Lung (tissue), 12 donors: ENCODE measurements around the gene STARD4. TPM values are rescaled to one million over a fixed set of nuclear protein-coding genes. Genes with fewer than 3 reads are reported as not detected.

Experiments used
- ATAC-seq: fragments of 200-7000 bp; cut with Tn5 transposase; one replicate; pipeline ENCODE4 v1.9.1; 2020; ENCODE audit warnings: moderate number of reproducible peaks; ENCODE audit not compliant: insufficient read depth, low FRiP score
- DNase-seq, 3 donors: peaks; one replicate each; pipeline ENCODE4 v3.0.0-alpha.2; 2013 to 2017
- H3K27ac ChIP-seq, 2 donors: one replicate each; pipeline ENCODE4 v1.5.1; 2013; ENCODE audit warnings: mild to moderate bottlenecking in 2 of 2, moderate library complexity in 2 of 2, control low read depth in 1 of 2, inconsistent platforms in 1 of 2, low read depth in 1 of 2, low read length in 1 of 2
- H3K27me3 ChIP-seq, 3 donors: one replicate each; pipeline ENCODE4 v1.5.1; 2013; ENCODE audit warnings: low read length in 2 of 3; ENCODE audit not compliant: control insufficient read depth in 3 of 3, insufficient read depth in 3 of 3
- H3K36me3 ChIP-seq, 4 donors: one replicate each; pipeline ENCODE4 v1.5.1; 2013; ENCODE audit warnings: low read length in 4 of 4, mild to moderate bottlenecking in 1 of 4, moderate library complexity in 1 of 4; ENCODE audit not compliant: control insufficient read depth in 4 of 4, insufficient read depth in 4 of 4
- H3K4me1 ChIP-seq, 5 donors: one replicate each; pipeline ENCODE4 v1.5.1; 2013; ENCODE audit warnings: low read length in 5 of 5, mild to moderate bottlenecking in 2 of 5, moderate library complexity in 1 of 5; ENCODE audit not compliant: control insufficient read depth in 5 of 5, insufficient read depth in 5 of 5
- H3K4me3 ChIP-seq: one replicate; pipeline ENCODE4 v1.5.1; 2013; ENCODE audit warnings: mild to moderate bottlenecking, control low read depth, moderate library complexity
- H3K9ac ChIP-seq, 2 donors: one replicate each; pipeline ENCODE4 v1.5.1; 2013; ENCODE audit warnings: low read length in 2 of 2, control low read depth in 1 of 2; ENCODE audit not compliant: insufficient read depth in 1 of 2
- H3K9me3 ChIP-seq, 4 donors: one replicate each; pipeline ENCODE4 v1.5.1; 2013; ENCODE audit warnings: low read length in 3 of 4, mild to moderate bottlenecking in 1 of 4, moderate library complexity in 1 of 4; ENCODE audit not compliant: control insufficient read depth in 4 of 4, insufficient read depth in 3 of 4
- CTCF ChIP-seq: IDR thresholded peaks from 2 replicates; pipeline ENCODE4 v1.5.1; 2012; ENCODE audit warnings: mild to moderate bottlenecking; ENCODE audit errors: control extremely low read depth, extremely low read depth
- WGBS, 2 donors: extraction: QIAGEN DNeasy Blood & Tissue Kit; methylation state at CpG; one replicate each; pipeline ENCODE4 v1.1.7; 2013; 5-methylcytosine and 5-hydroxymethylcytosine counted together
- polyA plus RNA-seq, 2 donors: library from polyadenylated mRNA; stranded (reverse); fragments of 200-250 nt; gene quantifications; one replicate each; pipeline ENCODE4 v1.2.1, GENCODE V29; 2013
- total RNA-seq, 2 donors: library from RNA; depleted of rRNA in 1 of 2; stranded (reverse); fragments of >200 nt in 1 of 2; gene quantifications; one replicate each; pipeline ENCODE4 v1.2.1, GENCODE V29; 2014 to 2021
- donor health status: control.
- donor health status: control.
- donor health status: Bipolar disorder and iron deficiency.
- donor health status: healthy.
- donor health status: DM: yes; HTN: yes; CAD: no.

STARD4 gene
- total and polyA plus RNA-seq, 4 donors = 20.0 to 90.6 (median 35.5) TPM

- Histone ChIP-seq H3K27me3 (no peaks in the 10 kb centered on the region), H3K27ac (peak overlapping the region in 1 of 2 donors; percentile 55), H3K9ac (no peak overlapping the region), H3K9me3 (no peaks in the 10 kb centered on the region), H3K4me1 (peaks cover 0 to 34% (median 22%) of the 10 kb centered on the region in 5 donors), H3K4me3 (no peak overlapping the region), H3K36me3 (no peaks in the 10 kb centered on the region)
- ATAC-seq (no peak), DNase-seq (peak in 1 of 3 donors; percentile 45)
- TF ChIP-seq CTCF = no peak
- WGBS, 2 donors = 71 to 78% methylated on average over 1 of the region's 1 CpG
Observed at GRCh38 chr5:111551161-111551560, 38.8 kb upstream of the STARD4 start.

GRCh38 chr5:111550282-111551020 lies 38.1 kb upstream of the STARD4 start:
- peak; percentile 97 for ATAC-seq
- Histone ChIP-seq H3K27ac (peak overlapping the region; percentile 55 to 60), H3K9ac (no peak overlapping the region), H3K4me1 (peaks cover 0 to 34% (median 22%) of the 10 kb centered on the region in 5 donors), H3K27me3 (no peaks in the 10 kb centered on the region), H3K9me3 (no peaks in the 10 kb centered on the region), H3K36me3 (no peaks in the 10 kb centered on the region), H3K4me3 (no peak overlapping the region)
- peak; percentile 82 to 95 (median 94) for DNase-seq
- WGBS, 2 donors = 27 to 32% methylated on average over 8 of the region's 8 CpGs
- peak; percentile 33 for TF ChIP-seq CTCF

GRCh38 chr5:111548992-111549649 lies 36.8 kb upstream of the STARD4 start:
- Histone ChIP-seq H3K27me3 (no peaks in the 10 kb centered on the region), H3K4me1 (peaks cover 0 to 34% (median 22%) of the 10 kb centered on the region in 5 donors), H3K27ac (no peak overlapping the region), H3K9ac (no peak overlapping the region), H3K9me3 (no peaks in the 10 kb centered on the region), H3K4me3 (no peak overlapping the region), H3K36me3 (no peaks in the 10 kb centered on the region)
- ATAC-seq (no peak), DNase-seq (no peak)
- WGBS, 2 donors = 74 to 84% methylated on average over 6 of the region's 6 CpGs
- TF ChIP-seq CTCF = no peak
